NCI-H2227 treated with DMSO at 0.1 percent for 48 hours (cell line): ENCODE results near the gene CEACAM19.
"Not testable (repeated sequence)": the region's sequence is repeated elsewhere in the genome, so short reads cannot be mapped to it uniquely, and the experiment has no call there.

Source experiments
- DNase-seq: peaks from one replicate; lab custom pipeline; 2025; lab: John Stamatoyannopoulos, UW

The CEACAM19 gene

GRCh38 chr19:44675521-44675920 is 4.2 kb downstream of the CEACAM19 start:
- no peak for DNase-seq

GRCh38 chr19:44677019-44677811 is 5.9 kb downstream of the CEACAM19 start:
- peak; percentile 17 for DNase-seq

- no peak for DNase-seq
These were observed 9.3 kb downstream of the CEACAM19 start for GRCh38 chr19:44680536-44680935.

DNA sequence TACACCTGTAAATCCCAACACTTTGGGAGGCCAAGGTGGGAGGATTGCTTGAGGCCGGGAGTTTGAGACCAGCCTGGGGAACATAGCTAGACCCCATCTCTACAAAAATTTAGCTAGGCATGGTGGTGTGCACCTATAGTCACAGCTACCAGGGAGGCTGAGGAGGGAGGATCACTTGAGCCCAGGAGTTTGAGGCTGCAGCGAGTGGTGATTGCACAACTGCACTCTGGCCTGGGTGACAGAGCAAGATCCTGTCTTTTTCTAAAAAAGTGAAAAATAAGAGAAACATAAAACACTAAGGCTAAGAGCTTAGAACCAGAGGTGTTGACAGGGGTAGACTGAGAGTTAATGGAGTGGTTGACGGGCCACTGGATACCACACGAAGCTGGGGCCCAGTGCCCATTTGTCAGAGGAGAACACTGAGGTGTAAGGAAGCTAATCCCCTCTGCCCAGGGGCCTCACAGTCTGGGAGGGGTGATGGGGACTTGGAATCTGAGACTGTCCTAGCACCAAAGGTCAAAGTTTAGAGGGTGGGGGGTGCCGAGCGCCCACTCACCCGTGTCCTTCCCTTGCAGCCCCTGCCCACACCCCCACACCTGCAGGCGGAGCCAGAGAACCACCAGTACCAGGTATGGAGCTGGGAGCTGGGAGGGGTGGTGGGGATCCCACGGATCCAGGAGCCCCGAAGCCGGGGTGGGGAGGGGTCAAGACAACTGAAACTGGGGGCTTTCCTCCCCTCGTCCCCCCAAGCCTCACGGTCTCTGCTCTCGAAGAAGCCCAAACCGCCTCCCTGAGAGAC is 10.9 kb downstream of the CEACAM19 start:
- DNase-seq = no peak

DNA sequence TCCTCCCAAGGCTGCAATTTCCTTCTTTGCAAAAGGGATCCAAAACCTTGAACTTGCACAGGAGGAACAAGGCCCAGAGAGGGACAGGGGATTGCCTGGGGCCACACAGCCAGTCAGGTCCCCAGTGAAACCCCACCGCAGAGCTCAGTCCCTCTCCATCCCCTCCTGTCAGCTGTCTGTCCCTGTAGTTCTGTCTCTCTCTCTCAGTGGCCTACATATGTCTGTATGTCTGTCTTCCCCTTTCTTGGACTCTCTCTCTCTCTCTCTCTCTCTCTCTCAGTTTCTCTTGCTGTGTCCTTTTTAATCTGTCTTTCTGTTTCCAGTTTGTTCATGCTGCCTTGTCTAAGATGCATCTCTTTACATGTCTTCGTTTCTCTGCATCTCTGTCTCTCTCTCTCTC is 11.5 kb downstream of the CEACAM19 start:
- DNase-seq = no peak

GRCh38 chr19:44683434-44684210 is 12.3 kb downstream of the CEACAM19 start:
- no peak for DNase-seq

DNA sequence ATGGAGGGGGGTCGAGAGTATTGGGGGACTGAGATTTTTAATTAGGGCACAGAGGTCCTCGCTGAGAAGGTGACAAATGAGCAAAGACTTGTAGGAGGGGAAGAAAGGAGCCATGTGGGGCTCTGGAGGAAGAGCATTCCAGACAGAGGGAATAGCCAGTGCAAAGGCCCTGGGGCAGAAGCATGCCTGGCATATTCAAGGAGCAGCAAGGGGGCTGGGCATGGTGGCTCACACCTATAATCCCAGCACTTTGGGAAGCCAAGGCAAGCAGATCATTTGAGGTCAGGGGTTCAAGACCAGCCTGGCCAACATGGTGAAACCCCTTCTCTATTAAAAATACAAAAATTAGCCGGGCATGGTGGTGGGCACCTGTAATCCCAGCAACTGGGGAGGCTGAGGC is 13.1 kb downstream of the CEACAM19 start:
- not testable (repeated sequence) for DNase-seq

DNA sequence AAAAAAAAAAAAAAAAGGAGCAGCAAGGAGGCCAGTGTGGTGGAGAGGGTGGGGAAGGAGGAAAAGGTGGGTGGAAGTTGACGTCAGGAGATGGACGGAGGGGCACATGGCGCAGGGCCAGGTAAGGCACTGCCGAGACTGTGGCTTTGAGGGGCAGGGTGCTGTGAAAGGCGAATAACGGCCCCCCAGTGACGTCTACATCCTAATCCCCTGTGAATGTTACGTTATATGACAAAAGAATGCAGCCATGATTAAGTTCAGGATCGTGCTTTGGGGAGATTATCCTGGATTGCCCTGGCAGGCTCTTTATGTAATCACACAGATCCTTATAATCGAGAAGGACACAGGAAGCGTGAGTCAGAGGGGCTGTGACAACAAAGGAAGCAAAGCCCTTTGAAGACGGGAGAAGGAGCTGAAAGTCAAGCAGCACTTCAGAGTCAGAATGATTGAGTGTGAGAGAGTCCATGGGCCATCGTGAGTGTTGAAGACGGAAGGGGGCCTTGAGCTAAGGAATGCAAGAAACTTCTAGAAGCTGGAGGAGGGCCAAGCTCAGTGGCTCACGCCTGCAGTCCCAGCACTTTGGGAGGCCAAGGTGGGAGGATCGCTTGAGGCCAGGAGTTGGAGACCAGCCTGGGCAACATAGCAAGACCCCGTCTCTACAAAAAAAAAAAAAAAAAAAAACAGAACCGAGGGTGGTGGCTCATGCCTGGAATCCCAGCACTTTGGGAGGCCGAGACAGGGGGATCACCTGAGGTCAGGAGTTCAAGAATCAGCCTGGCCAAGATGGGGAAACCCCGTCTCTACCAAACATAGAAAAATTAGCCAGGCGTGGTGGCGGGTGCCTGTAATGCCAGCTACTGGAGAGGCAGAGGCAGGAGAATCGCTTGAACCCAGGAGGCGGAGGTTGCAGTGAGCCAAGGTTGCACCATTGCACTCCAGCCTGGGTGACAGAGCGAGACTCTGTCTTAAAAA is 13.9 kb downstream of the CEACAM19 start:
- peak; percentile 23 for DNase-seq

GRCh38 chr19:44685877-44686276 is 14.6 kb downstream of the CEACAM19 start:
- no peak for DNase-seq

DNA sequence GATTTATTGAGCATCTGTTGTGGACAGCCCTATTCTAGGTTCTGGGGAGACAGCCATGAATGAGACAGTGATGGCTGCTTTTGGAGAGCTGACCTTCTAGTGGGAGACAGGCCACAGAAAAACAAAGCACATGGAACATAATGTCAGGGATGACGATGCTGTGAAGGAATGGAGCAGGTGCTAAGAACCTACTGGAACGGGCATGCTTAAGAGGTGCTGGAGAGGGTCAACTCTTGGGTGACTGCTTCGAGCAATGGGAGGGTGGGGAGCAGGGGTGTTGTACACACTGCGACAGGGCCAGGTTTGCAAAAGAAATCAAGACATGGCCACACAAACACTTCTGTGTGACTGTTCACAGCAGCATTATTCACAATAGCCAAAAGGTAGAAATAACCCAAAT is 15.6 kb downstream of the CEACAM19 start:
- DNase-seq = no peak

- no peak for DNase-seq
These were observed 16.6 kb downstream of the CEACAM19 start for GRCh38 chr19:44687888-44688287.

- DNase-seq = peak; percentile 48
These were observed 18.2 kb downstream of the CEACAM19 start for GRCh38 chr19:44689290-44690130.

DNA sequence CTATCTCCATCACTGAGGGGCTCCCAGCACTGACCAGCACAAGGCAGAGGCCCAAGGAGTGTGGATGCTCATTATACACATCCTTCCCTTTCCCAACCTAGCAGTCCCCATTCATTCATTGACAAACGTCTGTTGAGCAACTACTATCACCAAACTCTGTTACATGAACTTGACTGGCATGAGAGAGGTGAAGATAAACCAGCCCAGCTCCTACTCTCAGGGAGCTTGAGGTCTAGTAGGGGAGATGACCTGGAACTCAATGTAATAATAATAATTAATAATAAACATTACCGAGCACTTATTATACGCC is 18.8 kb downstream of the CEACAM19 start:
- no peak for DNase-seq

DNA sequence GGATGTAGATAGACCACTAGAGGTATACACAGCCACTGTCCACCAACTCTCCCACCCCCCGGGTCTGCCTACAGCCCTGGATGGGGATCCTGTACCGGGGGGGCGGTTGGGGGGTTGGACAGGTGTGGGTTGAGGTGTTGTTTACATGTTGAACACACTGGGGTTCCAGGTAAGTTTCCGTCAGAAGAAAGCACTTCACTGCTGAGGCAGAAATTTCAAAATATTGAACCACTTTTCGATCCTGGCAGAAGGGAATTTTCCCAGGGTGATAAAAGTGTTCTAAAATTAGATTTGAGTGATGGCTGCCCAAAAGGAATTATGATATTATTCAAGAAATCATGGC is 21.1 kb downstream of the CEACAM19 start:
- no peak for DNase-seq

DNA sequence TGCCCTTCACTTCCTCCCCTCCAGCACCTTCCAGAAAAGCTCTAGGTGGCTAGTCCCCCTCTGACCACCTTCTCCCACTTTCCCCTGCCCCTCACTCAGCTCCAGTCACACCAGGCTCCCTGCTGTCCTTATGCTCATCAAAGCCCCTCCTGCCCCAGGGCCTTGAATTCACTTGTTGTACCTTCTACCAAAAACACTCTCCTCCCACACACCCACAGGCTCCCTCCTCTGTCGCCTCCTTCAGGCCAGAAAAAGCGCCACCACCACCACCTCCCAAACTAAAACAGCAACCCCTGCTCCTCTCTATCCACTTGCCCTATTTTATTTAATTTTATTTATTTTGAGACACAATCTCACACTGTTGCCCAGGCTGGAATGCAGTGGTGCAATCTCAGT is 22.9 kb downstream of the CEACAM19 start:
- no peak for DNase-seq

DNA sequence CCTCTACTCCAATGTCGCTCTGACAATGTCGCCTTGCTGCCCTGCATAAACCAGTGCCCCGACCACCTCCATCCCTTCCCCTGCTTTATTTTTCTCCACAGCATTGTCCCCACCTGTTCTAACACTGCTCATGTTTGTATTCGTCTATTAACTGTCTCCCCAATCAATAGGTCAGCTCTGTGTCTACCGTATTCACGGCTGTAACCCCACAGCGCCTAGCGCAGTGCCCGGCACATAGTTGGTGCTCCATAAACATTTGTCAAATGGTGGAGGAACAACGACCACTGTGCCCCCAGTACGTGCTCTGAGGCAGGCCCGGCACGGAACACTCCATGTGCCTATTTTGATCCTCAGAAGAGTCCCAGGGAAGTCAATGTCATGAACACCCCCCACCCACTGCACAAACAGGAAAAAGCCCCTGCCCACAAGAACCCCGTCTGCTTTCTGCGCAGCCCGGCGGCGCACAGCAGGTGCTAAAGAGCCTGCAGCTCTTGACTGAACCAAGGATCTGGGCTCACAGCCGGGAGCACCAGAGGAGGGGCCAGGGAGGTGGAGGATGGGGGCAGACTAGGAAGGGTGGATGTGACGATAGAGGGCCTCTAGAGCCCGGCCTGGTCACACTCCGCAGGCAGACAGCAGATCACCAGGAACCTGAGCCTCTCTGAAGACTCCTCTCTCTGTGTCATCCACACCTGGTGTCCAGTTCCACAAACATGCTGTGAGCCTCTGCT is 25.8 kb downstream of the CEACAM19 start:
- no peak for DNase-seq

DNA sequence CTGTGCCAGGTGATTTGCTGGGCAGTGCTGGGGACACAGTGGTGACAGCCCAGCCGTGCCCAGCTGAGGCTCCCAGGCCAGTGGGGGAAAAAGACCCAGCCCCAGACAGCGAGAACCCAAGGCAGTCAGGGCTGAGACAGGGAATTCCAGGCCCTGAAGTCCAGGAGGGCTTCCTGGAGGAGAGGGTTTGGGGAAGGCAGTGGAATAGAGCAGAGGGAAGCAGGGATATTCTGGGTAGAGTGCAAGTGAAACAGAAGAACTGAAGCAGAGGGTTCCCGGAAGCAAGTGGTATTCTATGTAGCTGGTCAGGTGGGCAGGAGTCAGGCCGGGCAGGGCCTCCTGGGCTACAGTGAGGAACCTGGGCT is 26.4 kb downstream of the CEACAM19 start:
- DNase-seq = no peak

DNA sequence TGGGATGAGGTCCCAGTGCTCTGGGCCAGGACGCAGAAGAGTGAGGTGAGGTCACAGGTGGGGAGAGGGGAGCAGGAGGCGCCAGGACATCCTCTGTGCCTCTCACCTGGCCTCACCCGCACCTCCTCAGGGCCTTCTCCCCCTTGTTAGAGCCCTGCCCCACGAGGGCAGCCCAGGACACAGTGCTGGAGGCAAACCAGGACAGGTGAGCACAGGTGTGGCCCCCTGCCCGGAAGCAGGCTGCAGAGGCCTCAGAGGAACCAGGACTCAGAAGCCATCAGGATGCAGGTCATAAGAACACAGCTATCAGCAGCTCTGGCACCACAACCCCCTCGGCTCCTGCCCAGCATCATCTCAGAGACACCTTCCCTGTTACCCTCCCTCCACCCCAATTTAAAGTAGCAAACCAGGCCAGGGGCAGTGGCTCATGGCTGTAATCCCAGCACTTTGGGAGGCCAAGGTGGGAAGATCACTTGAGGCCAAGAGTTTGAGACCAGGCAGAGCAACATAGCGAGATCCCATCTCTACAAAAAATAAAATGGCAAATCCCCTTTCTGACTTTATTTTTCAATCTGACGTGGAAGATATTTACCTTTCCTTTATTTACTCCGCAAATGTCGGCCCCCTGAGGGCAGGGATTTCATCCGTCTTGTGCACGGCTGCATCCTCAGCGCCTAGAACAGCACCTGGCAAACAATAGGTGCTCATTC is 27.4 kb downstream of the CEACAM19 start, which contains the start of gene CEACAM16:
CEACAM16 (plus strand) TSS at position 660 of the 710 bp plus-strand sequence. CDS start 2,306 bp downstream, outside the sequence.
- no peak for DNase-seq

GRCh38 chr19:44700547-44700946 is 29.3 kb downstream of the CEACAM19 start:
- DNase-seq = no peak
